ENCODE measurements around the gene CARNS1. TPM values are rescaled to one million over a fixed set of nuclear protein-coding genes. Genes with fewer than 3 reads are reported as not detected.

CARNS1 gene
- total and polyA plus RNA-seq, 12 donors: 0.10 to 0.80 (median 0.35) TPM; not detected in 1

DNA sequence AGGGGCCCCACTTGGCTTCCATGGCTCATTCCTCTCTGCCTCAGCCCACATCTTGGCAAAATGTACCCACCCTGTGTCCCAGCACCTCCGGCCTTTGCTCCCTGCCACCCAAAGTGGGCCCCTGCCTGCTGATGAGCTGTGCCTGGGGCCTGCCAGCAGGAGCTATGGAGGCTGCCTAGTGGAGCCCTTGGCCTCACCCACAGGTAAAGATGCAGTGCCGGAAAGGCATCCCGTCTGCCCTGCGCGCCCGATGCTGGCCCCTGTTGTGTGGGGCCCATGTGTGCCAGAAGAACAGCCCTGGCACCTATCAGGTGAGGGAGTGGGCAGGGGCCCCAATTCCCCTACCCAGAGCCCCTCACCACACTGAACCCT, 10.3 kb upstream of the CARNS1 start:
- H3K4me1 ChIP-seq (replicated peaks in 1 of 2): peaks cover 10 to 16% of the 10 kb centered on the region in 2 donors
- 90 to 96% (median 93%) methylated on average over 5 to 6 of the region's 6 CpGs; no CpG with 5 or more reads in 1 of the 4 donors for WGBS, 4 donors
- no peak overlapping the region for H3K4me3 ChIP-seq
- peaks cover 15% of the 10 kb centered on the region for H3K27me3 ChIP-seq
- intact Hi-C loops (cut with DNase I): loop anchor here in 1 of 2 donors (5.0 kb wide), 1 partner anchor 102 kb away; the partner anchor contains the start of genes CDK2AP2 and PITPNM1
- H3K9me3 ChIP-seq (replicated peaks in 1 of 3): no peaks in the 10 kb centered on the region
- no peak for DNase-seq
- TF ChIP-seq POLR2A (IDR thresholded peaks at IDR 0.05) (no peak), CTCF (IDR thresholded peaks at IDR 0.05) (no peak)
- no peaks in the 10 kb centered on the region for H3K36me3 ChIP-seq (replicated peaks in 1 of 2)
- H3K27ac ChIP-seq: no peak overlapping the region

GRCh38 chr11:67405688-67406339, 9.7 kb upstream of the CARNS1 start:
- no peak overlapping the region for H3K4me3 ChIP-seq
- 76 to 100% (median 86%) methylated on average over 2 to 9 of the region's 9 CpGs for WGBS, 4 donors
- intact Hi-C loops (cut with DNase I): loop anchor here in 1 of 2 donors (5.0 kb wide), 1 partner anchor 101 kb away; the partner anchor contains the start of genes CDK2AP2 and PITPNM1
- DNase-seq: peak in 1 of 7 donors; percentile 28
- H3K4me1 ChIP-seq (replicated peaks in 1 of 2): peaks cover 3 to 9% of the 10 kb centered on the region in 2 donors
- no peaks in the 10 kb centered on the region for H3K36me3 ChIP-seq (replicated peaks in 1 of 2)
- peaks cover 19% of the 10 kb centered on the region for H3K27me3 ChIP-seq
- TF ChIP-seq CTCF (IDR thresholded peaks at IDR 0.05) (no peak), POLR2A (IDR thresholded peaks at IDR 0.05) (no peak)
- H3K27ac ChIP-seq: no peak overlapping the region
- no peaks in the 10 kb centered on the region for H3K9me3 ChIP-seq (replicated peaks in 1 of 3)

DNA sequence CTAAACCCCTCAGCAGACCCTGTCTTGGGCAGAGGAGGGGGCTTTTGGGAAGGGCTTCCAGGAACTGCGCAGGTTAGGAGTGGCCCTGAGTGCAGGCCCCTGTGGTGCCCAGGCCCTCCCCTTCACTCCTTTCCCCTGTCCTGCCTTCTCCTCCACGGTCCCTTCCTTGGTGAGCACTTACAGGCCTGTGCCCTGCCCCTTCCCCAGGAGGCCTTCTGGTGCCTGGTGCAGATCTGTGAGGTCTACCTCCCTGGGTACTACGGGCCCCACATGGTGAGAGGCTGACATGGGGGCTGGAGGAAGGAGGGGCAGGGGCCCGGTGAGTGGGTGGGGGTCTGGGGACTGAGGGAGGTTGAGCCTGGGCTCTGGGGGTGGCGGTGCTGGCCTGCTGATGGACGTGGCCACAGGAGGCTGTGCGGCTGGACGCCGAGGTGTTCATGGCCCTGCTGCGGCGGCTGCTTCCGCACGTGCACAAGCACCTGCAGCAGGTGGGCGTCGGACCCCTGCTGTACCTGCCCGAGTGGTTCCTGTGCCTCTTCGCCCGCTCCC, 9.0 kb upstream of the CARNS1 start:
- no peak for TF ChIP-seq CTCF (IDR thresholded peaks at IDR 0.05)
- TF ChIP-seq POLR2A (IDR thresholded peaks at IDR 0.05): no peak
- Histone ChIP-seq H3K4me3 (no peak overlapping the region), H3K36me3 (replicated peaks in 1 of 2) (no peaks in the 10 kb centered on the region), H3K4me1 (replicated peaks in 1 of 2) (peaks cover 0 to 7% of the 10 kb centered on the region in 2 donors), H3K27ac (no peak overlapping the region), H3K27me3 (peaks cover 24% of the 10 kb centered on the region), H3K9me3 (replicated peaks in 1 of 3) (no peaks in the 10 kb centered on the region)
- WGBS, 4 donors: 83 to 88% (median 85%) methylated on average over 2 to 18 of the region's 18 CpGs
- no peak for DNase-seq
- intact Hi-C loops (cut with DNase I): loop anchor here in 1 of 2 donors (5.0 kb wide), 1 partner anchor 101 kb away; the partner anchor contains the start of genes CDK2AP2 and PITPNM1

GRCh38 chr11:67406969-67407687, 8.3 kb upstream of the CARNS1 start:
- no peak overlapping the region for H3K27ac ChIP-seq
- H3K4me3 ChIP-seq: no peak overlapping the region
- H3K4me1 ChIP-seq (replicated peaks in 1 of 2): peaks cover 0 to 4% of the 10 kb centered on the region in 2 donors
- no peaks in the 10 kb centered on the region for H3K9me3 ChIP-seq (replicated peaks in 1 of 3)
- WGBS, 4 donors: 39 to 59% (median 55%) methylated on average over 8 to 12 of the region's 12 CpGs
- intact Hi-C loops (cut with DNase I): loop anchor here in 1 of 2 donors (5.0 kb wide), 1 partner anchor 100 kb away; the partner anchor contains the start of genes CDK2AP2 and PITPNM1
- TF ChIP-seq CTCF (IDR thresholded peaks at IDR 0.05) (no peak), POLR2A (IDR thresholded peaks at IDR 0.05) (no peak)
- DNase-seq: no peak
- peaks cover 24% of the 10 kb centered on the region for H3K27me3 ChIP-seq
- H3K36me3 ChIP-seq (replicated peaks in 1 of 2): no peaks in the 10 kb centered on the region
